H9 (cell line): ENCODE results near the gene MAML3. TPM values are rescaled to one million over a fixed set of nuclear protein-coding genes. Genes with fewer than 3 reads are reported as not detected.

Source experiments
- DNase-seq: peaks from one replicate; pipeline ENCODE4 v3.0.0-alpha.2; 2017
- H2AFZ ChIP-seq: one replicate; pipeline ENCODE4 v1.6.1; 2013; ENCODE audit warnings: mild to moderate bottlenecking, low read length, control low read depth, moderate library complexity
- H2AK5ac ChIP-seq: 2 replicates; pipeline ENCODE4 v1.6.1; 2013; ENCODE audit warnings: low read length, control low read depth, mixed read lengths; ENCODE audit not compliant: insufficient read length
- H2BK120ac ChIP-seq: one replicate; pipeline ENCODE4 v1.6.1; 2013; ENCODE audit warnings: low read depth, mild to moderate bottlenecking, low read length, control low read depth, inconsistent platforms; ENCODE audit not compliant: poor library complexity, severe bottlenecking
- H2BK12ac ChIP-seq: 2 replicates; pipeline ENCODE4 v1.6.1; 2013; ENCODE audit warnings: low read length, control low read depth, mixed read lengths, low read depth; ENCODE audit not compliant: insufficient read length
- H2BK15ac ChIP-seq: 2 replicates; pipeline ENCODE4 v1.6.1; 2013; ENCODE audit warnings: low read depth, low read length, control low read depth
- H2BK20ac ChIP-seq: one replicate; pipeline ENCODE4 v1.6.1; 2013; ENCODE audit warnings: low read depth, mild to moderate bottlenecking, low read length, control low read depth, inconsistent platforms; ENCODE audit not compliant: poor library complexity, severe bottlenecking
- H2BK5ac ChIP-seq: 2 replicates; pipeline ENCODE4 v1.6.1; 2013; ENCODE audit warnings: low read length, control low read depth, mixed read lengths; ENCODE audit not compliant: insufficient read length
- H3K14ac ChIP-seq: 2 replicates; pipeline ENCODE4 v1.6.1; 2013; ENCODE audit warnings: low read length, control low read depth; ENCODE audit not compliant: insufficient read depth
- H3K18ac ChIP-seq: 2 replicates; pipeline ENCODE4 v1.6.1; 2013; ENCODE audit warnings: low read depth, mild to moderate bottlenecking, mixed read lengths, low read length, control low read depth; ENCODE audit not compliant: insufficient read length
- H3K23ac ChIP-seq: 2 replicates; pipeline ENCODE4 v1.6.1; 2013; ENCODE audit warnings: low read length, control low read depth, mixed read lengths, low read depth; ENCODE audit not compliant: insufficient read length
- H3K23me2 ChIP-seq: 2 replicates; pipeline ENCODE4 v1.6.1; 2013; ENCODE audit warnings: low read depth, mild to moderate bottlenecking, mixed read lengths, low read length, control low read depth; ENCODE audit not compliant: insufficient read length, poor library complexity, severe bottlenecking
- H3K27ac ChIP-seq: 2 replicates; pipeline ENCODE4 v1.5.1; 2013; ENCODE audit warnings: low read length, control low read depth, mixed read lengths, low read depth; ENCODE audit not compliant: insufficient read length
- H3K27me3 ChIP-seq: 2 replicates; pipeline ENCODE4 v1.6.1; 2013; ENCODE audit warnings: low read length, control low read depth, inconsistent platforms; ENCODE audit not compliant: insufficient read depth
- H3K4ac ChIP-seq: 2 replicates; pipeline ENCODE4 v1.6.1; 2013; ENCODE audit warnings: low read depth, mild to moderate bottlenecking, control low read depth, inconsistent platforms, low read length, moderate library complexity
- H3K4me1 ChIP-seq: 2 replicates; pipeline ENCODE4 v1.6.1; 2013; ENCODE audit warnings: low read length, control low read depth, inconsistent platforms; ENCODE audit not compliant: insufficient read depth
- H3K4me2 ChIP-seq: 2 replicates; pipeline ENCODE4 v1.6.1; 2013; ENCODE audit warnings: low read length, control low read depth, mixed read lengths; ENCODE audit not compliant: insufficient read length, insufficient read depth
- H3K56ac ChIP-seq: 2 replicates; pipeline ENCODE4 v1.6.1; 2013; ENCODE audit warnings: low read depth, mild to moderate bottlenecking, mixed read lengths, low read length, control low read depth; ENCODE audit not compliant: insufficient read length
- H3K79me1 ChIP-seq: 2 replicates; pipeline ENCODE4 v1.6.1; 2013; ENCODE audit warnings: low read depth, mild to moderate bottlenecking, moderate library complexity, low read length, control low read depth, inconsistent platforms; ENCODE audit not compliant: insufficient read depth, poor library complexity, severe bottlenecking
- H3K79me2 ChIP-seq: 2 replicates; pipeline ENCODE4 v1.6.1; 2013; ENCODE audit warnings: low read length, control low read depth, inconsistent platforms; ENCODE audit not compliant: insufficient read depth
- H3K9ac ChIP-seq: 2 replicates; pipeline ENCODE4 v1.6.1; 2013; ENCODE audit warnings: low read length, control low read depth, mixed read lengths; ENCODE audit not compliant: insufficient read length; ENCODE audit errors: extremely low read depth
- H3K9me3 ChIP-seq: one replicate; pipeline ENCODE4 v1.6.1; 2013; ENCODE audit warnings: low read depth, low read length, inconsistent platforms; ENCODE audit not compliant: control insufficient read depth
- H3T11ph ChIP-seq: one replicate; pipeline ENCODE4 v1.6.1; 2013; ENCODE audit warnings: mild to moderate bottlenecking, low read length, control low read depth, inconsistent platforms
- H4K20me1 ChIP-seq: one replicate; pipeline ENCODE4 v1.6.1; 2013; ENCODE audit not compliant: control insufficient read depth, insufficient read length, insufficient read depth
- H4K5ac ChIP-seq: 2 replicates; pipeline ENCODE4 v1.6.1; 2013; ENCODE audit warnings: low read depth, mild to moderate bottlenecking, mixed read lengths, low read length, control low read depth; ENCODE audit not compliant: insufficient read length
- H4K8ac ChIP-seq: replicated peaks from 2 replicates; pipeline ENCODE4 v1.6.1; 2013; ENCODE audit warnings: low read length, control low read depth, mixed read lengths, low read depth; ENCODE audit not compliant: insufficient read length
- H4K91ac ChIP-seq: 2 replicates; pipeline ENCODE4 v1.6.1; 2013; ENCODE audit warnings: low read depth, mild to moderate bottlenecking, moderate library complexity, mixed read lengths, low read length, control low read depth; ENCODE audit not compliant: insufficient read length
- H3K27ac Mint-ChIP-seq, 3 experiments: 2 replicates in 2 of 3; 3 replicates in 1 of 3; pipeline ENCODE4 v1.8.0; 2020 to 2021; ENCODE audit warnings: mixed read lengths in 3 of 3, mild to moderate bottlenecking in 1 of 3, moderate library complexity in 1 of 3
- H3K27me3 Mint-ChIP-seq: 2 replicates; pipeline ENCODE4 v1.8.0; 2021; ENCODE audit warnings: low read depth, mild to moderate bottlenecking, moderate library complexity, mixed read lengths
- H3K36me3 Mint-ChIP-seq, 3 experiments: 2 replicates in 2 of 3; 3 replicates in 1 of 3; pipeline ENCODE4 v1.8.0; 2020 to 2021; ENCODE audit warnings: low read depth in 3 of 3, mixed read lengths in 3 of 3; ENCODE audit not compliant: insufficient read depth in 1 of 3
- H3K4me1 Mint-ChIP-seq, 2 experiments: 2 replicates each; pipeline ENCODE4 v1.8.0; 2020; ENCODE audit warnings: mixed read lengths in 2 of 2
- H3K4me3 Mint-ChIP-seq, 2 experiments: 2 replicates in 1 of 2; 3 replicates in 1 of 2; pipeline ENCODE4 v1.8.0; 2020 to 2021; ENCODE audit warnings: mild to moderate bottlenecking in 2 of 2, mixed read lengths in 2 of 2, moderate library complexity in 1 of 2
- H3K9me3 Mint-ChIP-seq, 2 experiments: 2 replicates in 1 of 2; 3 replicates in 1 of 2; pipeline ENCODE4 v1.8.0; 2020; ENCODE audit warnings: mild to moderate bottlenecking in 2 of 2, mixed read lengths in 2 of 2, moderate library complexity in 1 of 2
- CTCF ChIP-seq: fragments of 200-600 bp; sonication (generic); conservative IDR thresholded peaks from 3 replicates; pipeline ENCODE4 v1.8.0; 2021; ENCODE audit warnings: antibody characterized with exemption, mild to moderate bottlenecking
- WGBS: extraction: QIAGEN DNeasy Blood & Tissue Kit; methylation state at CpG from one replicate; pipeline ENCODE4 v1.1.7; 2013; ENCODE audit warnings: missing lambda C conversion rate, low lambda C conversion rate, mixed read lengths; ENCODE audit not compliant: insufficient read length; ENCODE audit errors: extremely low coverage; 5-methylcytosine and 5-hydroxymethylcytosine counted together
- total RNA-seq: library from RNA; stranded (reverse); gene quantifications from 2 replicates; pipeline ENCODE4 v1.2.1, GENCODE V29; 2021

Gene MAML3
- total RNA-seq, 1 experiment from 2014 or later: 3.9 TPM

DNA sequence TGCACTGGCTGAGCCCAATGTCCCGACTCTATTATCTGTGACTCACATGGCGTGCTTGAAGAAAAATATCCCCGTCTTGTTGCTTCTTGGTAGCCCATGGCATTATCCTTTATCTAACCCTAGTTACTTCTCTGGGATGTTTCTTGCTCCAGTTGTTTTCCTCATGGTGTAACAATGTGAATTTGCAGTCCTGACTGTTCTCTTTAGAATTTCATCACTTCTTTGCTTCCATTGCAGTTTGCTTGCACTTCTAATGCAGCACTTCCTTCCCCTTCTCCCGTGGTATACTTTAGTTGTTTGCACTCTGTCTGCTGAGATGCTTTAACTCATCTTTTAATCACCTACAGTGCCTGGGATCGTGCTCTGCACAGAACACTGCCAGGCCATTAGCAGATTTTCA is 126.9 kb downstream of the MAML3 start:
- Histone ChIP-seq H2AFZ (no peak overlapping the region), H3K27me3 (no peaks in the 10 kb centered on the region), H4K91ac (no peak overlapping the region), H3K23me2 (no peaks in the 10 kb centered on the region), H3K4me2 (no peak overlapping the region), H3K23ac (no peak overlapping the region), H3K9ac (no peak overlapping the region), H3K27ac (no peak overlapping the region), H4K20me1 (no peaks in the 10 kb centered on the region), H2BK15ac (no peak overlapping the region), H2BK20ac (no peak overlapping the region), H2BK120ac (no peak overlapping the region), H3K79me1 (no peaks in the 10 kb centered on the region), H3K18ac (no peak overlapping the region), H4K5ac (no peak overlapping the region), H3K56ac (no peak overlapping the region), H4K8ac (no peak overlapping the region), H3T11ph (no peak overlapping the region), H3K9me3 (no peaks in the 10 kb centered on the region), H3K4me1 (no peaks in the 10 kb centered on the region; the same call in 1 of the 2 replicates), H3K79me2 (no peaks in the 10 kb centered on the region), H2AK5ac (no peak overlapping the region), H2BK12ac (no peak overlapping the region), H2BK5ac (no peak overlapping the region), H3K14ac (no peak overlapping the region), H3K4ac (no peak overlapping the region)
- Mint-ChIP-seq H3K4me1 (no peaks in the 10 kb centered on the region), H3K27ac (no peak overlapping the region), H3K4me3 (no peak overlapping the region), H3K27me3 (no peaks in the 10 kb centered on the region), H3K9me3 (no peaks in the 10 kb centered on the region), H3K36me3 (no peaks in the 10 kb centered on the region)
- no peak for TF ChIP-seq CTCF
- no CpG with 5 or more reads among the region's 5 CpGs for WGBS
- DNase-seq: no peak
